ENCODE data around the gene PAPOLG. TPM values are rescaled to one million over a fixed set of nuclear protein-coding genes. Genes with fewer than 3 reads are reported as not detected.

PAPOLG gene
- total and polyA plus RNA-seq, 8 donors, result 2.9 to 18.2 (median 4.9) TPM

DNA sequence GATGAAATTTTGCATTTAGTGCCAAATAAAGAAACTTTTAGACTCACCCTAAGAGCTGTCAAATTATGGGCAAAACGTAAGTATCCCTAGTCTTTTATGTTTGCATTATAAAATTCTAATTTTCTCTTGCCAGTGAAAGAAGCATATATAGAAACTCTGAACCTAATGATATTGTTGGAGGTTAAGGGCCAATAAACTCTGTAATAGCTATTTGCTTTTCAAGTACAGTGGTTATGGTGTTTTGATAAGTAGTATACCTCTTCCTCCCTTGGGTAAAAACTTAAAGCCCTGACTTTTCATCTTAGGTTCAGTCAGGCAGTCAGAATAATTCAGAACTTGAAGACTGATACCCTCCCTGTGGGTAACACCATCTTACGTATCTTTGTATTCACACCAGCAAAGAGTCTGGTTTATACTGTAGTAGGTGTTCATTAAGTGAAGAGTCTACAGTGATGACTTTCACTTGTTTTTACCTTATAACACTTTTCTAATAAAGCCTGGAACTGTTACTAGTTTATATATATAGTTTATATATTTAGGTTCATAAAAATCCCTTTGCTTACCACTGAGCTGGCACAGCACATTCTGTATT is 19.1 kb downstream of the PAPOLG start:
- TF ChIP-seq, protein P1, sequence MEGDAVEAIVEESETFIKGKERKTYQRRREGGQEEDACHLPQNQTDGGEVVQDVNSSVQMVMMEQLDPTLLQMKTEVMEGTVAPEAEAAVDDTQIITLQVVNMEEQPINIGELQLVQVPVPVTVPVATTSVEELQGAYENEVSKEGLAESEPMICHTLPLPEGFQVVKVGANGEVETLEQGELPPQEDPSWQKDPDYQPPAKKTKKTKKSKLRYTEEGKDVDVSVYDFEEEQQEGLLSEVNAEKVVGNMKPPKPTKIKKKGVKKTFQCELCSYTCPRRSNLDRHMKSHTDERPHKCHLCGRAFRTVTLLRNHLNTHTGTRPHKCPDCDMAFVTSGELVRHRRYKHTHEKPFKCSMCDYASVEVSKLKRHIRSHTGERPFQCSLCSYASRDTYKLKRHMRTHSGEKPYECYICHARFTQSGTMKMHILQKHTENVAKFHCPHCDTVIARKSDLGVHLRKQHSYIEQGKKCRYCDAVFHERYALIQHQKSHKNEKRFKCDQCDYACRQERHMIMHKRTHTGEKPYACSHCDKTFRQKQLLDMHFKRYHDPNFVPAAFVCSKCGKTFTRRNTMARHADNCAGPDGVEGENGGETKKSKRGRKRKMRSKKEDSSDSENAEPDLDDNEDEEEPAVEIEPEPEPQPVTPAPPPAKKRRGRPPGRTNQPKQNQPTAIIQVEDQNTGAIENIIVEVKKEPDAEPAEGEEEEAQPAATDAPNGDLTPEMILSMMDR (IDR thresholded peaks at IDR 0.05), result no peak
- TF ChIP-seq EP300 (IDR thresholded peaks at IDR 0.05), result no peak
- TF ChIP-seq POLR2AphosphoS5 (IDR thresholded peaks at IDR 0.05), result no peak
- TF ChIP-seq POLR2A (IDR thresholded peaks at IDR 0.05), result no peak
- intact Hi-C loops (cut with DNase I; ENCODE audit: low total_unique reads), result no loop called here
- WGBS, 5 donors, result 84 to 91% (median 90%) methylated on average over 2 of the region's 2 CpGs
- no peak overlapping the region for H3K4me3 ChIP-seq
- H3K36me3 ChIP-seq, result peaks cover 37 to 100% (median 100%) of the 10 kb centered on the region in 4 donors
- H3K4me1 ChIP-seq, result no peaks in the 10 kb centered on the region
- H3K27ac ChIP-seq, result no peak overlapping the region
- no peaks in the 10 kb centered on the region for H3K27me3 ChIP-seq
- H3K9me3 ChIP-seq, result no peaks in the 10 kb centered on the region
- DNase-seq, result no peak

DNA sequence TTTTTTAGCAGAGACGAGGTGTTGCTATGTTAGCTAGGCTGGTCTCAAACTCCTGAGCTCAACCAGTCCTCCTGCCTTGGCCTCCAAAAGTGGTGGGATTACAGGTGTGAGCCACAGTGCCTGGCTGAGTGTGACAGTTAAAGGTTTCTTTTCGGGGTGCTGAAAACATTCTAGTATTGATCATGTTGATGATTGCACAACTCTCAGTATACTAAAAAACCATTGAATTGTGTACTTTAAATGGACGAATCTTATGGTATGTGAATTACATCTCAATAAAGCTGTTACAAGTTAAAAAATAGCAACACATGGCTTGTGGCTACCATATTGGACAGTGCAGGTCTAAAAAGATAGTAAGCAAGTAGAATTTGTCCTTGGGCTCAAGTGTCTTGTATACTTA is 22.3 kb downstream of the PAPOLG start:
- WGBS, 5 donors, result 94 to 98% (median 96%) methylated on average over 3 of the region's 3 CpGs
- DNase-seq, result no peak
- TF ChIP-seq EP300 (IDR thresholded peaks at IDR 0.05) (no peak), POLR2AphosphoS5 (IDR thresholded peaks at IDR 0.05) (no peak), POLR2A (IDR thresholded peaks at IDR 0.05) (no peak)
- TF ChIP-seq, protein P1 (IDR thresholded peaks at IDR 0.05), result no peak

GRCh38 chr2:60779426-60779825 is 23.4 kb downstream of the PAPOLG start:
- intact Hi-C loops (cut with DNase I; ENCODE audit: low total_unique reads), result no loop called here
- 59 to 77% (median 71%) methylated on average over 5 of the region's 5 CpGs for WGBS, 5 donors
- H3K36me3 ChIP-seq, result peaks cover 57 to 100% (median 99%) of the 10 kb centered on the region in 4 donors

More for the DNA sequence above, 22.3 kb downstream of the PAPOLG start:
- H3K27ac ChIP-seq, result no peak overlapping the region
- no peaks in the 10 kb centered on the region for H3K9me3 ChIP-seq
- H3K4me3 ChIP-seq, result no peak overlapping the region
- H3K4me1 ChIP-seq, result no peaks in the 10 kb centered on the region
- intact Hi-C loops (cut with DNase I; ENCODE audit: low total_unique reads), result no loop called here
- no peaks in the 10 kb centered on the region for H3K27me3 ChIP-seq
- H3K36me3 ChIP-seq, result peaks cover 47 to 100% (median 99%) of the 10 kb centered on the region in 4 donors

DNA sequence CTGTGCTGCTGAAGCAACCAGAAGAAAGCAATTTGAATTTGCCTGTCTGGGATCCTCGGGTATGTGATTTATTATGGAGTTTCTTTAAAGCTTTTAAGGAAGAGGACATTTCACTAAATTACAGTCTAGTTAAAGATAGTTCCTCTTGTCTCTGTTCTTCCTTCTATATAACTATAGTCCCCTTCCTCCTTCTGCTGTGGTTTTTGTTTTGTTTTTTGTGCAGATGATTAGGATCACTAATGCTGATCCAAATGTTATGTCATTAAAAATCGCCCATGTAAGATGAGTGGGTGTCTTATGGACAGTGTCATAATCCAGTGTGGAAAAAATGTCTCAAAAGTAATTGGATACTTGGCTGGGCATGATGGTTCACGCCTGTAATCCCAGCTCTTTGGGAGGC is 24.7 kb downstream of the PAPOLG start:
- no peak for TF ChIP-seq POLR2A (IDR thresholded peaks at IDR 0.05)
- no peak for TF ChIP-seq POLR2AphosphoS5 (IDR thresholded peaks at IDR 0.05)
- no peak for TF ChIP-seq EP300 (IDR thresholded peaks at IDR 0.05)
- TF ChIP-seq, protein P1 (IDR thresholded peaks at IDR 0.05), result no peak
- Histone ChIP-seq H3K27ac (no peak overlapping the region), H3K4me1 (no peaks in the 10 kb centered on the region), H3K4me3 (no peak overlapping the region), H3K9me3 (no peaks in the 10 kb centered on the region), H3K36me3 (peaks cover 48 to 100% (median 99%) of the 10 kb centered on the region in 4 donors), H3K27me3 (no peaks in the 10 kb centered on the region)
- DNase-seq, result no peak
- 77 to 90% (median 84%) methylated on average over 3 of the region's 3 CpGs for WGBS, 5 donors
- intact Hi-C loops (cut with DNase I; ENCODE audit: low total_unique reads), result no loop called here

More at GRCh38 chr2:60779426-60779825, 23.4 kb downstream of the PAPOLG start:
- Histone ChIP-seq H3K4me3 (no peak overlapping the region), H3K4me1 (no peaks in the 10 kb centered on the region), H3K27ac (no peak overlapping the region), H3K9me3 (no peaks in the 10 kb centered on the region), H3K27me3 (no peaks in the 10 kb centered on the region)
- TF ChIP-seq, protein P1 (IDR thresholded peaks at IDR 0.05), result no peak
- TF ChIP-seq EP300 (IDR thresholded peaks at IDR 0.05), result no peak
- no peak for TF ChIP-seq POLR2A (IDR thresholded peaks at IDR 0.05)
- TF ChIP-seq POLR2AphosphoS5 (IDR thresholded peaks at IDR 0.05), result no peak
- DNase-seq, result no peak

All from stomach (tissue), 9 donors.